DMS 273 (cell line): ENCODE measurements around the gene TUBA4A.
"Not testable (repeated sequence)": the region's sequence is repeated elsewhere in the genome, so short reads cannot be mapped to it uniquely, and the experiment has no call there.

ENCODE experiments used
- DNase-seq: peaks from one replicate; lab custom pipeline; 2025; ENCODE audit not compliant: unreplicated experiment; lab: John Stamatoyannopoulos, UW

Gene TUBA4A

DNA sequence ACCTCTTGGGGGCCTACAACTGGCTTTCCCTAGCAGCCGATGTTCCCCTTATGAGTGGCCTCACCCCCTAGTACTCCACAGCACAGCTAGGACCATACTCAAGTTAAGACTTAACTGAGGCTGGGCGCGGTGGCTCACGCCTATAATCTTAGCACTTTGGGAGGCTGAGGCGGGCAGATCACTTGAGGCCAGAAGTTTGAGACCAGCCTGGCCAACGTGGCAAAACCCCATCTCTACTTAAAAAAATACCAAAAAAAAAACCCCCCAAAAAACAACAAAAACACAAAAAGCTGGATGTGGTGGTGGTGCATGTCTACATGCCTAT is 33.4 kb upstream of the TUBA4A start:
- DNase-seq, result not testable (repeated sequence)

DNA sequence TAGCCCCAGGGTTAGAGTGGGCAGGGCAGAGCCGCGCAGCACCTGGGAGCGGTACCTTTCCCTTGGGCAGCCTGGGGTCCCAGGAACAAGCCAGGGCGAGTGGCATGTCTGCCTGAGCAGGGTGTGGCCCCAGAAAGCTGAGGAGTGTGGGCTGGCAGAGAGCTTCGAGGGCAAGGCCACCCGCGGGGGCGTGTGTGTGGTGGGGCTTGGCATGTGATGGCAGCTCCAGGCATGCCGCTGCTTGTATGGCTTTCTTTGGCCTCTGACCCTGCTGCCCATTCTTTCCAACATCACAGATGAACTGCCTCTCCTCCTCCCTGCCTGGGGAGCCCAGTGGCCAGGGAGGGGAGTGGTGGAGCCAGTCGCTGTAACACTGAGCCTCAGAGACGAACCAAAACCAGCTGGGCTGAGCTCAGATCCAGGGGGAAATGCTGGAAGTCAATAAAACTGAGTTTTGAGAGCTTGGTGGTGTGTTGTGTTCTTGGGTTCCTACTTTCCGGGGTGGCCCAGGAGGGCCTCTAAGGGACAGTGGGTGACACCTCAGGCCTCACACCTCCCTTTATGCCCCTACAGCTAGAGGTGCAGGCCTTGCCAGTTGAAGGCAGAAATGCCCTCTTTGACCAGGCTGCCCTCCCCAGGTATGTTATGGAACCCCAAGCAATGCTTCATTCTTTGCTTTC is 32.9 kb upstream of the TUBA4A start:
- no peak for DNase-seq

DNA sequence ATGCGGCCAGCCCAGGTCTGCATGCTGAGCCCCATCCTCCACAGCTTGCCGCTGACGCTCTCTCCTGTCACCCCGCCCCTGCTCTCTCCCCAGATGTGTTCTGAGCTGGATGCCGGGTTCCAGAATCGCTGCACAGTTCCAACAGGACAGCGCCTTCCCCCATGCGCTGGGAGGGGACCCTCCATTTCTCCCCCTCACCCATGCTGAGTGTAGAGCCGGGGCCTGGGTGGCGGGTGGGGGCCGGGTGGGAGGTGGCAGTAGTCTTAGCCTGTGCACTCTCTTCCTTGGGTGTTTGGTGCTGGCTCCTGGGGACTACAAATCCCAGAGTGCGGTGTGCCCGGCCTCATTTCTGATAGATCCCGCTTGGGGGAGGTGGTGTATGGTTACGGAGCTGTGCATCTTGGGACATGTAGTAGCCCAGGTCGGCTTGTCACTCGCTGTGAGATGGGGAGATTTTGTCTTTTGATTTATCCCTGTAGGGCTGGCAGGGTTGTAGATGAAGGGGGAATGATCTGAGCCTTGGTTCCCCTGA is 32.2 kb upstream of the TUBA4A start:
- DNase-seq, result peak; percentile 90

DNA sequence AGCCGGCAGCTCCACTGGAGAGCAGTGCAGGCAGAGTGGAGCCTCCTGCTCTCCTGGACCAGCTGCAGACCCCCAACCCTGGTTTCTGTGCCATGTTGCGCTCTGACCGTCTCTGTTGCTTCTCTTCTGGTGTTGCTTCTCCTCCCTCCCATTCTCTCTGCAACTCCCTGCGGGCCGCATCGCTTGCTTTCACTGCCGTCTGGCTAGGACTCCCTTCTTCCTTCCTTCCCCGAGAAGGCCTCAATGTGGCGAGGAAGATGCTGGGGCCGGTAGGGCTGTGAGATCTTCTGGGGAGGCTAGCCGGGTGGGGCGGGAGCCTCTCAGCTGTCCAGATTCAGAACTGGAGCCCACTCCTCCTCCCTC is 31.6 kb upstream of the TUBA4A start:
- no peak for DNase-seq

DNA sequence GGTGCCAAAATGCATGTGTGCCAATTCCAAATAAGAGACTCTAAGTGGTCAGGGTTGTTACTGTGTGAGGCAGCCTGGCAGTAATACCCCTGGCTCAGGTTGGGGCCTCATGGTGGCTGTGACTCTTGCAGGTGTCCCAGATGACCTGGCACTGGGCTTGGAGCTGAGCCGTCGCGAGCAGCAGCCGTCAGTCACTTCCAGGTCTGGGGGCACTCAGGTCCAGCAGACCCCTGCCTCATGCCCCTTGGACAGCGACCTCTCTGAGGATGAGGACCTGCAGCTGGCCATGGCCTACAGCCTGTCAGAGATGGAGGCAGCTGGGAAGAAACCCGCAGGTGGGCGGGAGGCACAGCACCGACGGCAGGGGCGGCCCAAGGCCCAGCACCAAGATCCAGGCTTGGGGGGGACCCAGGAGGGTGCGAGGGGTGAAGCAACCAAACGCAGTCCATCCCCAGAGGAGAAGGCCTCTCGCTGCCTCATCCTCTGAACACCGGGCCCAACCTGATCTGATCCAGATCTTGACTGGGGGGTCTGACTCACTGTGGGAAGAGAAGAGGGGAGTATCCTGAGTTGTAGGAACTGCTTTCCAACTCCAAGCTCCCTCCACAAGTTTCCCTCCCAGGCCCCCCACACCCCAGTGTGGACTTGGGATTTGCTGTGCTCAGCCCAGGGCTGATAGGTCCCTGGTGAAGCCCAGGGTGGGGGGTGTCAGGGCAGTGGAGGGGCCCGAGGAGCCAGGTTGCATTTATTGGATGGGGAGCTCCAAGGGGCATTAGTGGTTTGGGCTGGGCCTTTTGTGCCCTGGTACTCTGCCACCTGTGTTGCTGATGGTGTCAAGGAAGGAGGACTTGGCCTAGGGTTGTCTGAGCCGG is 31.0 kb upstream of the TUBA4A start:
- no peak for DNase-seq

DNA sequence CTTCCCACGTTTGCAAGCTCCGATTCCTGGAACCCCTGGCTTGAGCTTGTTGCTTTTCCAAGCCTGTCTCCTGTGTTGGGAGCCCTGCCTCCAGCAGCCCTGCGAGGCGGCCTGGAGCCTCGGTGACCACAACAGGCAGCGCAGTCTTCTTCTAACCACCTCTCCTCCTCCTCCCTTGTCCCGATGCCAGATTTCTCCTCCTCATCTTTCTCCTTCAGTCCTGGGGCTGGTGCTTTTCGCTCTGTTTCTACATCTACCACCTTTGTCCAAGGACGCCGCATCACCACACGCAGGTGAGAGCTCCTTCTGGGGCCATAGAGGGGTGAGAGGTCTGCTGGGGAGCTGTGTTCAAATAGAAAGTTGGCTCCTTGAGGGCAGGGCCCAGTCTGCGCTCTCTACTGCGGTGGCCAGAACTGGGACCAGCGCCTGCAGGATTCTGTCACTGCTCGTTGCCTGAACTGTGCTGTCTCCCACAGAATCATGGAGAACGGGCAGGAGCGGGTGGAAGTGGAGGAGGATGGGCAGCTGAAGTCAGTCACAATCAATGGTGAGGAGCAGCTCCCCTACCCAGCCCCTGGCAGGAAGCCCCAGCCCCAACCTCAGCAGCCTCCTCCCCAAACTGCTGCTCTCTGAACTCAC is 29.3 kb upstream of the TUBA4A start:
- no peak for DNase-seq

DNA sequence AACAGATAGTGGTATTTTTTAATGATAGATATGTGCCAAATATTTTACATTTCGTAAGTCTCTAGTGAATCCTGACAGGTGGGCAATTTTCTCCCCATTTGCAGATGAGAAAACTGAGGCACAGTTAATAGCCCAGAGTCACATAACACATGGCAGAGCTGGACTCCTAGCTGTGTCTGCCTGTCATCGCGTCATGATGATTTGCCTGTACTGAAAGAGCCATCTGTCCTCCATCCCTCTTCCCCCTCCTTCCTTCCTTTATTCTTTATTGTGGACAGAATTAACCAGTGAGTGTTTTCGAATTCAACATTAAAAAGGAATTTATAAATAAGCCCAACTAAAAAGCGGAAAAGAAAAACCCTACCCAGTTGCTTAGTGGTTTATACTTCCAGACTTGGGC is 28.7 kb upstream of the TUBA4A start:
- DNase-seq, result peak; percentile 58

DNA sequence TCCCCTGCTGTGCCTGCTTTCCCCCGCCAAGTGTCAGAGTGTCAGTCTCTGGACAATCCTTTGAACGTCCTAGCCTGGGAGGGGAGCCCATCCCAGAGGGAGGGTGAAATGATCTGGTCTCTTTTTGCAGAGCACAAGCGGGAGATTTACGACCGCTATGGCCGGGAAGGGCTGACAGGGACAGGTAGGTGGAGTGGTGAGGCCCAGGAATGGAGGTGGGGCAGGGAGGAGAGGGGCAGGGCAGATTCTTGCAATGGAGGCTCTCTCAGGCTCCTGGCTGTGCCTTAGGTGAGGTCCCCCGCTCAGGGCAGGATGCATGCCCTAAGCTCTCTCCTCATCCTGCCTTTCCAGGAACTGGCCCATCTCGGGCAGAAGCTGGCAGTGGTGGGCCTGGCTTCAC is 27.9 kb upstream of the TUBA4A start:
- no peak for DNase-seq

DNA sequence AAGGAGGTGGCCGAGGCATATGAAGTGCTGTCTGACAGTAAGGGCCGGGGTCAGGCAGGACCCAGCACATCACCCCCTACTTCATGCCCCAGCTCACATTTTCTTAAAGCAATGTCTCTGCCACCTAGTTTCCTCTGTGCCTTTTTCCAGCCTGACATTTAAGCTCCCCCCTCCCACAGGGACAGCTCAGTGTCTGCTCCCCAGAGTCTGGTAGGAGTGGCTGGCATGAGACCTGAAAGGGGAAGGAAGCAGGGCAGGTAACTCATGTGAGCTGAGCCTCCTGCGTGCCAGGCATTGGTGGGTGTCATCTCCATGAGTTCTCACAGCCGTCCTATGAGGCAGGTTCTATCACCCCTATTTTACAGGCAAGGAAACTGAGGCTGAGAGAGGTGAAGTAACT is 26.9 kb upstream of the TUBA4A start:
- DNase-seq, result no peak

DNA sequence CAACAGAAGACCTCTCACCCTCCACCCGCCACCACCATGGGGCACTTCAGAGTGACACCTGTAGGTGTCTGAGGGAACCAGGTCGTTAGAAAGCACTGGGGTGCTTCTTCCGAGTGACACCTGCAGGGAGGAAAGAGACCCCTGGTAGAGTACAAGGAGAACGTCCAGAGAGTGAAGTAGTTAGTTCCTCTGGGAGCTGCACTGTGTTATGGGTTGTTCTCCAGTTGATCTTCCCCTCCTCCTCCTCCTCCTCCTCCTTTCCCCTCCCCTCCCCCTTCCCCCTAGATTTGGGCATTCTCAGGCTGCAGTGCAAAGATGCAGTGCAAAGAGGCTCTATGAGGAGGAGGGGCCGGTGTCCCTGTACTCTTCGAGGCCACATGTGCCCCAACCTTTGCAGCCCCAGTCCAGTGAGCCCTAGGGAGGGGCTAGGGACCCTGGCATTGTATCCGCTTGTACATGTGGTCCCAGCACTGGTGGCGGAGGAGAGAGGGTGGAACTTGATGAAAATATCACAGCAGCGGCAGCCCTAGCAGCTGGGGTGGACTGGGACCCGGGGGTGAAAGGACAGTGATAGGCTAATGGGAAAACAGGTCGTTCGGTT is 26.3 kb upstream of the TUBA4A start:
- no peak for DNase-seq

DNA sequence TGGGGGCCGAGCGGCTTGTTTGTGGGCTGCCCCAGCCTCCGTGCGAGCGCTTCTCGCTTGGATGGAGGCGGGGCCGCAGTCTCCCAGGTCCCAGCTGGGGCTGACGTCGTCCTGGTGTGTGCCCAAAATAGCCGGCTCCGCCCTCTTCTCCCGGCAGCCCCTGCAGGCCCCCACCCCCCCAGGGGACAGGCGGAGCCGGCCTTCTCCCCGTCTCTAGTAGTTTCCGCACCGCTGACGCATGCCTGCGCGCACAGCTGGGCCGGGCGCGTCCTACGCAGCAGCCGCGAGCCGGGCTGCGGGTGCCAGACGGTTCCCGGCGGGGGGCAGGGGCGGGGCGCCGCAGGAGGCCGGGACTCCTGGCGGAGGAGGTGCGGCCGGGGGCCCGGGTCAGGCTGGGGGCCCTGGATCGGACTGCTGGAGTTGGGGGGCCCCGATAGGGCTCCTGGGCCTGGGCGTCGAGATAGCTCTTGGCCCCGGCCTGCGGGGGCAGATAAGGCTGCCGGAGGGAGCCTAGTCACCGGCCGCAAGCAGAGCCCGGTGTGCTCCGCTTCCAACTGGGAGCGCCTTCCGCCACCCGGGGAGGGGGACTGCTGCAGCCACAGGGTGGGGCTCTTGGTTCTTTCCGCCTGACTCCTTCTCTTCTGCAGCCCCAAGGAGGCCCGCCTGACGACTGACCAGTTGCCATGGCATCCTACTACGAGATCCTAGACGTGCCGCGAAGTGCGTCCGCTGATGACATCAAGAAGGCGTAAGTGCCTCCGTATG is 25.6 kb upstream of the TUBA4A start, which contains the start of gene DNAJB2:
Gene DNAJB2 (plus strand): TSS at position 216 of the 765 bp plus-strand sequence. CDS start 468 bp downstream, at position 684.
- peak; percentile 99 for DNase-seq

DNA sequence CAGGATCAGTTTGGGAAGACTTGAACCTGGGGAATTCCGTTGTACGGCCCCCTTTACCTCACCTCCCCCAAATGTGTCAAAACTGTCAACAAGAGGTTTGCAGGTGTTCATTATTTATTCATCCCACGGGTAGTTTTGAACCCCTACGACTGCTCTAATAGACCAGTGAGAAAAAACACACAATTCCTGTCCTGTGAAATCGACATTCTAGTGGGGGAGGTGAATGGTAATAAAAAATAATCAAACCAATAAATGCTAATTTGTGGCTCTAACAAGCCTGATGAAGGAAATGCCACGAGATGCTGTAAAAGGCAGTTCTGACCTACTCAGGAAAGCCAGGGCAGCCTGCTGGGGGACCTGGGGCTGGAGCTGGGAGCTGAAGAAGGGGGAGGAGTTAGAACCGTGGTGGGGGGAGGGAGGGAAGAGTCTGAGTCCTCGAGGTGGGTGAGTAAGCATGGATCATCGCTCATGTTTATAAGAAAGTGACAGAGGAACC is 25.0 kb upstream of the TUBA4A start:
- DNase-seq, result no peak

DNA sequence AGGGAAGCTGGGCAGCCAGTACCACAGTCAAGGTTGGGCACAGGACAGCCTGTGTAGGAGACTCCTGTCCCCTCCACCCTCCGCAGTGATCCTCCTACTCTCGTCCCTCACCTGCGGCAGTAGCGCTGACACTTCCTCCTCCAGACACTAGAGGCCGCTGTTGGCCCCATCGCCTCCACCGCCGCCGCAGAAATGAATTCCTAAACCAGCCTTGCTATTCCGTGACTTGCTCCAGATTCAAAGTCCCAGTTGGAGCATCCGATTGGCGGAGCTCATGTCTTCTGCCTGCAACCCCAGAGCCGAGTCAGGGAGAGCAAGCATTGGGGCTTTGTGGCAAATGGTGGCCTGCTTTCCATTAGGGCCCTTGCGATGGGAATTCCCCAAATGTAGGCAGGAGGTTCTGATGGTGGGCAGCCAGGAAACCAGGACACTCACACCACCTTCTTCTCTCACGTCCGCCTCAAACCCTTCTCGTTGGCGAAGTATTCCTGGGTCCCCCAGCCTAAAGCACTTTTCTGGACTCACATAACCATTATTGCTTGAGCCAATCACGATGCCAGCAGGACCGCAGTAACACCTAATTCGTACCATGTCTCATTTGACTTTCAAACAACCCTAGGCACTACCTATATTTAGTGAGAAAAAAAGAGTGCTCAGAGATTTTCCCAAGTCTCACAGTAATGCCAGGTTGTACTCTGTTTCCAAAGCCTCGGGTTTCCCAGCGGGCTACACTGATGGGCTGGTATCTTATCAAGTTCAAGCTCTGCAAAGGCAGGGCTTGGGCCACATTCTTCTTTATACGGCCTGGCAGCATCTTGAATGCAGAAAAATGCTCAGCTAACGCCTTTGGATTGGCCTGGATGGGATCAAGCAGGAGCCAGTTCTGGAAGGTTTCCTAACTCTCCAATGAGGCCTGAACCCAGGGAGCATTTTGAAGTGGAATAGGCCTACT is 24.3 kb upstream of the TUBA4A start:
- DNase-seq, result peak; percentile 88

DNA sequence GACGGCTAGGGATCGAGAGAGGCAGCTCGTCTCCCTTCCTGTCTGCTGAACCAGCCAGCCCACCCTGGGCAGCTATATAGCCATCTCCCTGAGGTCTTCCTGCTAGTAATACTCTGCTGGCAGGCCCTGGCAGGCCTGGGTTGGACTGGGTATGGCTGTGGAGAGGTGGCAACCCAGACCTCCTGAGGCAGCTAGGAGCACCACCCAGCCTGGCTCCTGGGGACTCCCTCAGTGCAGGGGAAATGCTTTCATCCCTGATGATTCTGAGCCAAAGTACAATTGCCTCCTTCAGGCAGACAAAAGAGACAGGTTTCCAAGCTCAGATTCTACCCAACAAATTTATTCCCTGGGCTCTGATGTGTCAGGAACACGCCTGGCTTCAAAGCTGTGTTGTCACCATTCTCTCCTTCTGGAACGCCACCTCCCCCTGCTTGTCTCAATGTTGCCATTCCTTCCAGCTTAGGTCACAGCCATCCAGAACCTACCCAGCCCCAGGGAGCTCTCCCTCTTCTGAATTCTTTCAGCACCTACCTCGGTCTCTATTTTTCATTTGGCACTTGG is 20.7 kb upstream of the TUBA4A start:
- DNase-seq, result peak; percentile 60

DNA sequence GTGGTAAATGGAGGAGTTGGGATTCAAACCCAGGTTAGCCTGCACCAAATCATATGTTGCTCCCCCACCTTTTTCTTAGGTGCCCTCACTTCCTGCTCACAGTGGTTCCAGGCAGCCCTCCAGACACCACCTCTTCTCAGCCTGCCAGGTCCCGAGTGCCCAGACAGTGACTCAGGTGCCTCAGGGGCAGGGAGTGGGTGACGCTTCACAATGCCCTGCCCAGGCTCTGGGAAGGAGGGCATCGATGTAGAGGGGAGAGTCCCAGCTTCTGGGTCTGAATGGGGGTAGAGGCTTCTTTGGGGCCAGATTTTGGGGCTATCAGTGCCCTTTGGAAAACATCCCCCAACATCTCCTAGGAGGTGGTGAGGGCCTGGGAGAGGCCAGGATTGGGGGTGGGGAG is 20.2 kb upstream of the TUBA4A start:
- DNase-seq, result no peak

DNA sequence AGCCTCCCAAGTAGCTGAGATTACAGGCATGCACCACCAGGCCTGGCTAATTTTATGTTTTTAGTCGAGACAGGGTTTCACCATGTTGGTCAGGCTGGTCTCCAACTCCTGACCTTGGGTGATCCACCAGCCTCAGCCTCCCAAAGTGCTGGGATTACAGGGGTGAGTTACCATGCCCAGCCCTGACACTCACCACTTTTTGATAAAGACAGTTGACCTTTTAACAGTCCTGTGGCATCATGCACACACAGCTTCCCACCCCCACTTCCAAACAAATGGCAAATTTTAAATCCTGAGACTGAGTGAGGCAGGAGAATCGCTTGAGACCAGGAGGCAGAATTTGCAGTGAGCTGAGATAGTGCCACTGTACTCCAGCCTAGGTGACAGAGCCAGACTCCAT is 19.3 kb upstream of the TUBA4A start:
- DNase-seq, result no peak

DNA sequence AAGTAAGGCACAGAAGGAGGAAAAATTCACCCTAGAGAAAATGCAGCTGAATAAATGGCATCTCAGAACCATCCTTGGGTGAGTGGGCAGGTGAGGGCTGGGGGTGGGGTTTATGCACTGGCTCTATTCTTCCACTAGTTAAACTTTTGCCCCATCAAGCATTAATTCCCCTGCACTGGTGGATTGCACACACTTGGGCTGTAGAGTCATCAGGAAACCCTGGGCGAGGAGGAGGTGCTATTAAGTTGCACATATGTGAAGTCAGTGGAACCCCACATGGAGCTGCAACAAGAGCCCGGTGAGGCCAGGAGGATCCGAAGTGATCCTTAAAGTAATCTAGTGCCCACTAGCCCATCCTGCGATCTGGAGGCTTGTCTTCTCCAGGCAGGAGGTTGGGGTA is 18.6 kb upstream of the TUBA4A start:
- DNase-seq, result no peak

DNA sequence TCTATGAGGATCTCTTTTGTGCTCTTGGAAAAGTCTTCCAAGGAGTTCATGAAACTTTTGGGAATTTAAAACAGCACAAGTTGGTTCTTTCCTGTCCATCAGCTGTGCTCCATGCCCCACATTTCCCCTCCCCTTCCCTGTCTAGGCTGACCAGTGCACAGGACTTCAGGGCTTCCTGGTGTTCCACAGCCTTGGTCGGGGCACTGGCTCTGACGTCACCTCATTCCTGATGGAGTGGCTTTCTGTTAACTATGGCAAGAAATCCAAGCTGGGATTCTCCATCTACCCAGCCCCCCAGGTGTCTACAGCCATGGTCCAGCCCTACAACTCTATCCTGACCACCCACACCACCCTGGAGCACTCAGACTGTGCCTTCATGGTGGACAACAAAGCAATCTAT is 17.3 kb upstream of the TUBA4A start:
- DNase-seq, result no peak

DNA sequence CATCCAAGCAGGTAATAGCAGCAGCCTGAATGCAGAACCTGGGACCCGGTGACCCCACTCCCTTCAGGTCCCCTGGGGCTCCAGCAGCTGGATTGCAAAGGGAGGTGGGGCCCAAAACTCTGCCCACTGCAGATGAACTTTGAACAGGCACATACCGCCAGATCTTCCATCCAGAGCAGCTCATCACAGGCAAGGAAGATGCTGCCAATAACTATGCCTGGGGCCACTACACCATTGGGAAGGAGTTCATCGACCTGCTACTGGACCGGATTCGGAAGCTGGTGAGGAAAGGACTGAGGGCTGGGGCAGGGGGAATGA is 16.3 kb upstream of the TUBA4A start:
- DNase-seq, result no peak
